NCI-H2196 treated with DMSO at 0.1 percent for 48 hours (cell line): ENCODE measurements around the gene TNS1.
A peak's percentile ranks its signal among the peaks of the same experiment; 100 is the strongest.

Source experiments
- DNase-seq: peaks from one replicate; lab custom pipeline; 2025; ENCODE audit not compliant: unreplicated experiment; lab: John Stamatoyannopoulos, UW

Gene TNS1

GRCh38 chr2:217801711-217802110 is 201.1 kb downstream of the TNS1 start:
- no peak for DNase-seq

DNA sequence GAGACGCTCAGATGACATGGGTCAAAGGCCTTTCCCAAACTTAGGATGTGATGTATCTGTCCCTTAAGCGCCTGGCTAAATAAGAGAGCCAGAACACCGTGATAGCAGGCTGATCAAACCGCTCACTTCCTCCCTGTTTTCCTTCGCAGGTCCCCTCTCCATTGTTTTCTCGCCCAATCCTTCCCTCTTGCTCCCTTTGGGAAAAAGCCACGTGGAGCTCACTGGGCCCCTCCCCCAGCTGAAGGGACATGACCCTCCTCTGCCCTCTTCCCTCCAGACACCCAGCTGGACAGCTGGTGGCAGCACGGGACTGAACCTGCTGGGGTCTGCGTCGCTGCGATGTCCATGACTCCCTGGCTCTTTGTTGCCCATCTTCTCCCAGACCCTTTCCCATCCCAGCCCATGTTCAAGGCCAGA is 201.7 kb downstream of the TNS1 start:
- DNase-seq, result no peak

GRCh38 chr2:217800433-217801114 is 202.2 kb downstream of the TNS1 start:
- DNase-seq, result no peak

GRCh38 chr2:217799563-217800432 is 203.0 kb downstream of the TNS1 start:
- DNase-seq, result no peak

- DNase-seq, result no peak
These were observed 203.8 kb downstream of the TNS1 start for GRCh38 chr2:217798743-217799562.

DNA sequence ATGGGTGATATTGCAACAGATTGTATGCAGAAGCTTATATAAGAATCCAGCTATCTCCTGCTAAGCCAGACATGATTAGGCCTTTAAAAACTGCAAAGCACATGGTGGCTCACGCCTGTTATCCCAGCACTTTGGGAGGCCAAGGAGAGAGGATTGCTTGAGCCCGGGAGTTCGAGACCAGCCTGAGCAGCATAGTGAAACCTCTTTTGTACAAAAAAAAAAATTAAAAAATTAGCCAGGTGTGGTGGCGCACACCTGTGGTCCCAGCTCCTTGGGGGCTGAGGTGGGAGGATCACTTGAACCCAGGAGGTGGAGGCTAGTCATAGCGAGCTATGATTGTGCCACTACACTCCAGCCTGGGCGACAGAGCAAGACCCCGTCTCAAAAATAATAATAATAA is 204.6 kb downstream of the TNS1 start:
- no peak for DNase-seq

DNA sequence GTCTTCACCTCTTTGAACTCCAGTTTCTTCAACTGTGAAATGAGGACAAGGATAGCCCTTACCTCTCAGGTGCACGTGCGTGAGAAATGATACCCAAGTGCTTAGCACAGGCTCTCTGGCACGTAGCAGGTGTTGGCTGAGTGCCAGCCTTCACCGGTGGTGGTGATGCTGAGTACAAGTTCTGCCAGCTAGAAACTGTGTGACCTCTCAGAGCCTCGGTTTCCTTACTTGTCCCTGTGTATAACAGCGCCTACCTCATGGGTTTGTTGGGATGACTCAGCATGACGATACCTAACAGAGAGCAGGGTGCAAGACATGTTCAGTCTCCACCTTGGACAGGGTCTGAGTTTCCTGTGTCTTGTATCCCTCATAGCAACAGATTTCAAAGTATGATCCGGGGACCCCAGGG is 205.1 kb downstream of the TNS1 start:
- peak; percentile 50 for DNase-seq

DNA sequence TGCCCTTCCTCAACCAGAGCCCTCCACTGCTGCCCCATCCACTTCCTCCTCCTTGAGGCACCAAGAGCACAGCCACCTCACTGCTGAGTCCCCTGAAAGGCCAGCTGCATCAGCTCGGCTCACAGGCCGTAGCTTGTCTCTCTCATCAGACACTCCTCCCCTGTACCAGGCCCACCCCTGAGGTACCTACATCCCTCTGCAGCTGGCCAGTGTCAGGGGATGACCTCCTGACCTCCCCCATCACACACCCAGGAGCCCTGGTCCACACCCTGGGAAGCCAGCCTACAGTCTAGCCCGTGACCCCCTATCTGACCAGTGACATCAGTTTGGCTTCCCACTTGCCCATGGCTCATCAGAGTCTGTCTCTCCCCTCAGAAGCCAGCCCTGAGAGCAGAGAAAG is 205.6 kb downstream of the TNS1 start:
- DNase-seq, result no peak

- no peak for DNase-seq
These were observed 206.9 kb downstream of the TNS1 start for GRCh38 chr2:217795706-217796465.

GRCh38 chr2:217795067-217795466 is 207.7 kb downstream of the TNS1 start:
- DNase-seq, result no peak

GRCh38 chr2:217794133-217794986 is 208.4 kb downstream of the TNS1 start:
- DNase-seq, result no peak

DNA sequence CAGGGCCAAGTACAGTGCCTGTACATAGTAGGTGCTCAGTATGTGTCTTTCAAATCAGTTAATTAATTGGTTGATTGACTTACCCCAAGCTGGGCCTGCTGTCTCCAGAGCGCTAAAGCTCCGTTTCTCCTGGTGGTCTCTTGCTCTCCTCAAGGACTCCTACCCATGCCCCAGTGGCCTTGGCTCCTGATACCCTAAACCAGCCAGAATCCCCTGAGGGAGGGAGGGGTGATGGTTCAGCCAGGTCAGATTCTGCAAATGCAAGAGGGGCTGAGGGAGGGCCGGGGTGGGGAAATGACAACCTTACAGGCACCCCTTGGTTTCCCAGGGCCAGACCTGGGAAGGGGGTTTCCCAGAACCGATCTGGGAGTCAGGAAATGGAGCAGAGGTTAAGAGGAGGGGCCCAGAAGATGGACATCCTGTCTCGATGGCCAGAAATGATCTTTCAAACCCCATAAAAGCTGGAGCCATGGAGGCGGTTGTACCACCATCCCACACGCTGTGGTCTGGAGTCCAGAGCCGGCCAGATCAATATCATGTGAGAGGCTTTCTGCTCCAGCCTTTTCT is 209.1 kb downstream of the TNS1 start:
- DNase-seq, result no peak

- no peak for DNase-seq
These were observed 209.9 kb downstream of the TNS1 start for GRCh38 chr2:217792626-217793527.

DNA sequence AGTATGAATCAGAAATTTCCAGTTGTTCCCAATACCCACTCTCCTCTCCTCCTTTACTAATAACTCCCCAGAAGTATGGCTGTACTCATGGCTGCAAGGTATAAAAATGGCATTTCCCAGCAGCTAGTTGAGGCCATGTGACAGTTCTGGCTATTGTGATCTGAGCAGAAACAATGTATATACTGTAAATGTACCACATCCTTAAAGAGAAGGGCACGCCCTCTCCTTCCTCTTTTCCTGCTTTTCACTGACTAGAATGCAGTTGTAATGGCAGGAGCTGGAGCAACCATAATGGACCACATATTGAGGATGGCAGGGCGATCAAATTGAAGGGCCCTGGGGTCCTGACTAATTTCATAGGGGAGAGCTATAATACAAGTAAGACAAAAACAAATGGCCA is 211.2 kb downstream of the TNS1 start:
- DNase-seq, result no peak

DNA sequence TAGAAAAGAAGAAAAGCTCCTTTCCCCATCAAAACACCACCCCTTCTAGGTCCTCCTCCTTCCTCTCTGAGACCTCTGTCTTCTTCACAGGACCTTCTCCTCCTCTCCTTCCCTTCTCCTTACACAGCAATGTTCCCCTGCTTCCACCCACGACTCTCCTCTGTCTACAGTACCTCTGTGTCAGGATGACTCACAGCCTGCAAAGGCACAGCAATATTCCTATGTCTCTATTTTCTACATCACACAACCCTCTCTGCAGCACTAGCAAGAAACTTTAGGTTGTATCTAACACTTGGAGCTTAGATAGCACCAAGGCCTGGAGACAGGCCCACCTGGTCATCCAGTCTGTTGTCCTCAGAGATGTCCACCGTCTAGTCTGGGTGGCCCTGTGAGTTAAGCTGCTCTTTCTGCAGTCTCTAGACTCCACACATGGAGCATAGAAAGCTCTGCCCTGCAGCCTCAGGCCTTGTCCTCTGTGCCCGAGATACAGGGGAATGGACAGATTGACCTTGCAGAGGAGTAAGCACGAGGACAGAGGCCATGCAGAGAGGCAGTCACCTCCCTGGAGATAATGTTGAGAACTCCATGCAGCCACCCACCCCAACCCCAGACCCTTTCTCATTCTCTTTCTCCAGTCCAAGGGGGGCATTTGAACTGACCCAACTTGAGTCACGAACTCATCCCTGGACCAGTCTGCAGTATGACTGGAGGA is 212.0 kb downstream of the TNS1 start:
- no peak for DNase-seq

- no peak for DNase-seq
These were observed 212.6 kb downstream of the TNS1 start for GRCh38 chr2:217790195-217790594.

- DNase-seq, result no peak
These were observed 213.0 kb downstream of the TNS1 start for GRCh38 chr2:217789736-217790181.
